Vagina (tissue), 2 donors: ENCODE measurements around the gene RHOBTB3. TPM values are rescaled to one million over a fixed set of nuclear protein-coding genes. Genes with fewer than 3 reads are reported as not detected.
"Not testable (repeated sequence)": the region's sequence is repeated elsewhere in the genome, so short reads cannot be mapped to it uniquely, and the experiment has no call there.

Experiments used
- DNase-seq, 2 donors: peaks; one replicate each; pipeline ENCODE4 v3.0.0-alpha.2; 2017; ENCODE audit errors: extremely low spot score in 2 of 2
- H3K27ac ChIP-seq: fragments of 200-600 bp; sonication (generic); one replicate; pipeline ENCODE4 v1.5.1; 2019
- H3K27me3 ChIP-seq: fragments of 200-600 bp; sonication (generic); one replicate; pipeline ENCODE4 v1.5.1; 2019
- H3K36me3 ChIP-seq, 2 donors: fragments of 200-600 bp; sonication (generic); one replicate each; pipeline ENCODE4 v1.5.1; 2017 to 2019
- H3K4me1 ChIP-seq: fragments of 200-600 bp; sonication (generic); one replicate; pipeline ENCODE4 v1.5.1; 2019
- H3K4me3 ChIP-seq, 2 donors: fragments of 200-600 bp; sonication (generic); 1 replicate in 1 of 2; 2 replicates in 1 of 2; pipeline ENCODE4 v1.5.1; 2016 to 2019
- H3K9me3 ChIP-seq: fragments of 200-600 bp; sonication (generic); one replicate; pipeline ENCODE4 v1.5.1; 2019
- CTCF ChIP-seq, 3 experiments: fragments of 450-650 bp in 2 of 3; fragments of 200-600 bp in 1 of 3; sonication (generic) in 1 of 3; IDR thresholded peaks; one replicate each; pipeline ENCODE4 v1.5.1; 2017 to 2019; ENCODE audit warnings: antibody characterized with exemption in 3 of 3, mild to moderate bottlenecking in 2 of 3, moderate library complexity in 2 of 3
- POLR2A ChIP-seq, 2 donors: fragments of 450-650 bp; IDR thresholded peaks; one replicate each; pipeline ENCODE4 v1.6.1; 2017; ENCODE audit warnings: antibody characterized with exemption in 2 of 2, mild to moderate bottlenecking in 2 of 2, moderate library complexity in 2 of 2
- POLR2AphosphoS5 ChIP-seq, 2 donors: sonication (generic); formaldehyde crosslinking; IDR thresholded peaks; one replicate each; pipeline ENCODE4 v1.9.0; 2017; ENCODE audit warnings: antibody characterized with exemption in 2 of 2, mild to moderate bottlenecking in 2 of 2, low read depth in 1 of 2; ENCODE audit not compliant: insufficient read depth in 1 of 2
- intact Hi-C: fragments of 100-400 bp; cut with DNase I; formaldehyde crosslinking; loops from one replicate; pipeline ENCODE4 v1.15.1; 2023
- total RNA-seq: library from RNA; depleted of rRNA; stranded (reverse); fragments of >200 nt; gene quantifications from one replicate; pipeline ENCODE4 v1.2.3, GENCODE V29; 2016

RHOBTB3 gene
- total RNA-seq, 1 donor from 2014 or later = 43.2 TPM

GRCh38 chr5:95806687-95807086, 75.6 kb downstream of the RHOBTB3 start:
- DNase-seq = peak in 1 of 2 donors; percentile 71
- TF ChIP-seq CTCF (IDR thresholded peaks at IDR 0.05) = no peak
- no peak for TF ChIP-seq POLR2A (IDR thresholded peaks at IDR 0.05)
- peaks cover 38% of the 10 kb centered on the region for H3K4me1 ChIP-seq
- H3K27me3 ChIP-seq = no peaks in the 10 kb centered on the region
- no peaks in the 10 kb centered on the region for H3K36me3 ChIP-seq
- intact Hi-C loops = no loop called here
- no peaks in the 10 kb centered on the region for H3K9me3 ChIP-seq
- no peak overlapping the region for H3K4me3 ChIP-seq
- H3K27ac ChIP-seq = no peak overlapping the region

- Histone ChIP-seq H3K27me3 (no peaks in the 10 kb centered on the region), H3K27ac (peak overlapping the region; percentile 71), H3K4me3 (no peak overlapping the region), H3K36me3 (no peaks in the 10 kb centered on the region), H3K9me3 (no peaks in the 10 kb centered on the region), H3K4me1 (peaks cover 45% of the 10 kb centered on the region)
- intact Hi-C loops = no loop called here
- TF ChIP-seq POLR2A (IDR thresholded peaks at IDR 0.05) (no peak), POLR2AphosphoS5 (IDR thresholded peaks at IDR 0.05; ENCODE audit: insufficient read depth in 1 of 2, low read depth in 1 of 2) (no peak), CTCF (IDR thresholded peaks at IDR 0.05) (no peak)
- DNase-seq = peak in 1 of 2 donors; percentile 87
Measured at GRCh38 chr5:95808013-95808685, 77.0 kb downstream of the RHOBTB3 start.

- intact Hi-C loops = no loop called here
- TF ChIP-seq POLR2A (IDR thresholded peaks at IDR 0.05) (no peak), POLR2AphosphoS5 (IDR thresholded peaks at IDR 0.05; ENCODE audit: insufficient read depth in 1 of 2, low read depth in 1 of 2) (peak in 1 of 2 donors; percentile 23)
Measured at GRCh38 chr5:95808686-95809413, 77.7 kb downstream of the RHOBTB3 start.

GRCh38 chr5:95809414-95809960, 78.4 kb downstream of the RHOBTB3 start:
- Histone ChIP-seq H3K27ac (peak overlapping the region; percentile 71), H3K9me3 (no peaks in the 10 kb centered on the region), H3K36me3 (no peaks in the 10 kb centered on the region), H3K27me3 (no peaks in the 10 kb centered on the region), H3K4me3 (peak overlapping the region in 1 of 2 donors; percentile 3), H3K4me1 (peaks cover 45% of the 10 kb centered on the region)
- no peak for TF ChIP-seq POLR2A (IDR thresholded peaks at IDR 0.05)
- intact Hi-C loops = no loop called here
- peak in 1 of 2 donors; percentile 84 for DNase-seq

More at GRCh38 chr5:95808686-95809413, 77.7 kb downstream of the RHOBTB3 start:
- peak in 1 of 2 donors; percentile 95 for DNase-seq
- Histone ChIP-seq H3K27me3 (no peaks in the 10 kb centered on the region), H3K4me1 (peaks cover 45% of the 10 kb centered on the region), H3K9me3 (no peaks in the 10 kb centered on the region), H3K36me3 (no peaks in the 10 kb centered on the region), H3K4me3 (peak overlapping the region in 1 of 2 donors; percentile 3), H3K27ac (peak overlapping the region; percentile 71)

- intact Hi-C loops = no loop called here
- Histone ChIP-seq H3K27ac (peak overlapping the region; percentile 71), H3K4me1 (peaks cover 45% of the 10 kb centered on the region)
Measured at GRCh38 chr5:95810305-95811125, 79.4 kb downstream of the RHOBTB3 start.

GRCh38 chr5:95811126-95811423, 79.9 kb downstream of the RHOBTB3 start:
- H3K36me3 ChIP-seq, H3K9me3 ChIP-seq, H3K27me3 ChIP-seq, intact Hi-C loops, H3K4me3 ChIP-seq: not testable (repeated sequence)
- peak in 1 of 2 donors; percentile 22 for DNase-seq
- Histone ChIP-seq H3K4me1 (peaks cover 45% of the 10 kb centered on the region), H3K27ac (peak overlapping the region; percentile 71)

More at GRCh38 chr5:95810305-95811125, 79.4 kb downstream of the RHOBTB3 start:
- TF ChIP-seq POLR2AphosphoS5 (IDR thresholded peaks at IDR 0.05; ENCODE audit: insufficient read depth in 1 of 2, low read depth in 1 of 2) = no peak
- Histone ChIP-seq H3K9me3 (no peaks in the 10 kb centered on the region), H3K4me3 (no peak overlapping the region), H3K27me3 (no peaks in the 10 kb centered on the region), H3K36me3 (no peaks in the 10 kb centered on the region)
- DNase-seq = peak in 1 of 2 donors; percentile 54

- Histone ChIP-seq H3K4me1 (peaks cover 49% of the 10 kb centered on the region), H3K27ac (peak overlapping the region; percentile 71)
Measured at GRCh38 chr5:95811461-95812073, 80.4 kb downstream of the RHOBTB3 start.

More at GRCh38 chr5:95811461-95812073, 80.4 kb downstream of the RHOBTB3 start:
- H3K9me3 ChIP-seq, H3K27me3 ChIP-seq, H3K36me3 ChIP-seq, intact Hi-C loops, H3K4me3 ChIP-seq: not testable (repeated sequence)
- DNase-seq = peak in 1 of 2 donors; percentile 52
